Calu3 (cell line): ENCODE results near the gene APEH. TPM values are rescaled to one million over a fixed set of nuclear protein-coding genes. Genes with fewer than 3 reads are reported as not detected.

Experiments
- BruUV-seq: library from RNA; stranded (reverse); fragments of 400-500 nt; replicated peaks from 2 replicates; lab custom pipeline; 2021; lab: Mats Ljungman, UMichigan
- CTCF ChIA-PET: fragments of 300-600 bp; sonication (Branson Sonifier 250); formaldehyde crosslinking; loops from one replicate; lab custom pipeline; 2022; ENCODE audit warnings: antibody characterized with exemption; lab: Charles Lee
- DNase-seq: peaks from one replicate; pipeline ENCODE4 v3.0.0; 2022
- H3K27ac Mint-ChIP-seq: one replicate; pipeline ENCODE4 v1.8.0; 2022; ENCODE audit warnings: mixed read lengths; ENCODE audit not compliant: unreplicated experiment
- H3K27me3 Mint-ChIP-seq: one replicate; pipeline ENCODE4 v1.8.0; 2022; ENCODE audit warnings: mixed read lengths; ENCODE audit not compliant: unreplicated experiment
- H3K36me3 Mint-ChIP-seq: one replicate; pipeline ENCODE4 v1.8.0; 2022; ENCODE audit warnings: mild to moderate bottlenecking, moderate library complexity, mixed read lengths; ENCODE audit not compliant: insufficient read depth, unreplicated experiment
- H3K4me1 Mint-ChIP-seq: one replicate; pipeline ENCODE4 v1.8.0; 2022; ENCODE audit warnings: mild to moderate bottlenecking, low read depth, mixed read lengths; ENCODE audit not compliant: unreplicated experiment
- H3K4me3 Mint-ChIP-seq: one replicate; pipeline ENCODE4 v1.8.0; 2022; ENCODE audit warnings: mild to moderate bottlenecking, low read depth, moderate library complexity, mixed read lengths; ENCODE audit not compliant: unreplicated experiment
- H3K9me3 Mint-ChIP-seq: one replicate; pipeline ENCODE4 v1.8.0; 2022; ENCODE audit warnings: low read depth, mixed read lengths; ENCODE audit not compliant: unreplicated experiment
- intact Hi-C: fragments of 100-400 bp; cut with micrococcal nuclease; formaldehyde crosslinking; loops from one replicate; pipeline ENCODE4 v1.10.0; 2022; ENCODE audit not compliant: unreplicated experiment
- total RNA-seq: library from RNA; stranded (reverse); gene quantifications from 2 replicates; pipeline ENCODE4 v1.2.3, GENCODE V29; 2022
- TF ChIP-seq, protein P1 (sequence below): fragments of 200-600 bp; IDR thresholded peaks from one replicate; pipeline ENCODE4 v1.8.0; 2022; ENCODE audit warnings: antibody characterized with exemption; ENCODE audit not compliant: unreplicated experiment

Gene APEH
- total RNA-seq, 1 experiment from 2014 or later: 187 TPM

DNA sequence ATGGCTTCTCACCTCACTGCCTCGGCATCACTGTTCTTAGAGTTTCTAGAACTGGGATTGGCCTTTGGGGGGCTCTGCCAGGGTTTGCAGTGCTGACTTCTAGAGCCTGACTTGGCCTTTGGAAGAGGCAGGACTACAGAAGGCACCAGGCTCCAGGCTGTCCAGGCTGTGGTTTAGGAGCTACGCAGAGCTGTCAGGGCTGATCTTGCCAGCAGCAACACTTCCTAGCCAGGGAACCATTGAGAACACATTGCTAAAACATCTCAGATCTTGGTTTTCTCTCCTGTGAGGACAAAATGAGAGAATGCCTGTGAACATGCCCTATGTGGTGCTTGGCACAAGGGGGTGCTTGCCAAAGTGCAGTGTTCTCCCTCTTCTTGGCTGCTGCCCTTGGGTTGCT lies 34.6 kb upstream of the APEH start:
- peaks cover 4% of the 10 kb centered on the region for H3K36me3 Mint-ChIP-seq
- no TSS peak for BruUV-seq
- H3K9me3 Mint-ChIP-seq: no peaks in the 10 kb centered on the region
- H3K4me1 Mint-ChIP-seq: no peaks in the 10 kb centered on the region
- DNase-seq: no peak
- TF ChIP-seq, protein P1, sequence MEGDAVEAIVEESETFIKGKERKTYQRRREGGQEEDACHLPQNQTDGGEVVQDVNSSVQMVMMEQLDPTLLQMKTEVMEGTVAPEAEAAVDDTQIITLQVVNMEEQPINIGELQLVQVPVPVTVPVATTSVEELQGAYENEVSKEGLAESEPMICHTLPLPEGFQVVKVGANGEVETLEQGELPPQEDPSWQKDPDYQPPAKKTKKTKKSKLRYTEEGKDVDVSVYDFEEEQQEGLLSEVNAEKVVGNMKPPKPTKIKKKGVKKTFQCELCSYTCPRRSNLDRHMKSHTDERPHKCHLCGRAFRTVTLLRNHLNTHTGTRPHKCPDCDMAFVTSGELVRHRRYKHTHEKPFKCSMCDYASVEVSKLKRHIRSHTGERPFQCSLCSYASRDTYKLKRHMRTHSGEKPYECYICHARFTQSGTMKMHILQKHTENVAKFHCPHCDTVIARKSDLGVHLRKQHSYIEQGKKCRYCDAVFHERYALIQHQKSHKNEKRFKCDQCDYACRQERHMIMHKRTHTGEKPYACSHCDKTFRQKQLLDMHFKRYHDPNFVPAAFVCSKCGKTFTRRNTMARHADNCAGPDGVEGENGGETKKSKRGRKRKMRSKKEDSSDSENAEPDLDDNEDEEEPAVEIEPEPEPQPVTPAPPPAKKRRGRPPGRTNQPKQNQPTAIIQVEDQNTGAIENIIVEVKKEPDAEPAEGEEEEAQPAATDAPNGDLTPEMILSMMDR: no peak
- peaks cover 12% of the 10 kb centered on the region for H3K27me3 Mint-ChIP-seq
- intact Hi-C loops: no loop called here
- H3K4me3 Mint-ChIP-seq: no peak overlapping the region
- CTCF ChIA-PET: no interaction called here
- no peak overlapping the region for H3K27ac Mint-ChIP-seq

DNA sequence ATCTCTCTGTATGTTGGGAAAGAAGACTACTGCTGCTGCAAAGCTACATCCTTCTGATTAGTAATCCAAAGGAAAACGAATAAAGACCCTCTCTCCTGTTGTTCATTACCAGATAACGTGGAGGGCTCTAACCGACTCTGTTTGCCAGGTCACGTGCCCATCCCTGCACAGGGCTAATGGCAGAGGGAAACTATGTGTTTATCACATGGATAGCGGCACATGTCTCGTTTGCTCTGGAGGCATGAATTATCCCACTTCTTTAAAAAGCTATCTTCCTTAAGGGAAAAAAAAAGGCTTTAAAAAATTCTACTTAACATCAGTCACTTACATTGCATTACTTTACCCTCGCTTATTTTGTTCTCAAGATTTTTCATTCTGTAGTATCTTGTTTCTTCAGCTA lies 32.9 kb upstream of the APEH start:
- no peak overlapping the region for H3K27ac Mint-ChIP-seq
- H3K27me3 Mint-ChIP-seq: peaks cover 17% of the 10 kb centered on the region
- DNase-seq: no peak
- no peaks in the 10 kb centered on the region for H3K4me1 Mint-ChIP-seq
- TF ChIP-seq, protein P1: no peak
- peaks cover 4% of the 10 kb centered on the region for H3K36me3 Mint-ChIP-seq
- CTCF ChIA-PET: no interaction called here
- intact Hi-C loops: no loop called here
- BruUV-seq: no TSS peak
- no peaks in the 10 kb centered on the region for H3K9me3 Mint-ChIP-seq
- no peak overlapping the region for H3K4me3 Mint-ChIP-seq

DNA sequence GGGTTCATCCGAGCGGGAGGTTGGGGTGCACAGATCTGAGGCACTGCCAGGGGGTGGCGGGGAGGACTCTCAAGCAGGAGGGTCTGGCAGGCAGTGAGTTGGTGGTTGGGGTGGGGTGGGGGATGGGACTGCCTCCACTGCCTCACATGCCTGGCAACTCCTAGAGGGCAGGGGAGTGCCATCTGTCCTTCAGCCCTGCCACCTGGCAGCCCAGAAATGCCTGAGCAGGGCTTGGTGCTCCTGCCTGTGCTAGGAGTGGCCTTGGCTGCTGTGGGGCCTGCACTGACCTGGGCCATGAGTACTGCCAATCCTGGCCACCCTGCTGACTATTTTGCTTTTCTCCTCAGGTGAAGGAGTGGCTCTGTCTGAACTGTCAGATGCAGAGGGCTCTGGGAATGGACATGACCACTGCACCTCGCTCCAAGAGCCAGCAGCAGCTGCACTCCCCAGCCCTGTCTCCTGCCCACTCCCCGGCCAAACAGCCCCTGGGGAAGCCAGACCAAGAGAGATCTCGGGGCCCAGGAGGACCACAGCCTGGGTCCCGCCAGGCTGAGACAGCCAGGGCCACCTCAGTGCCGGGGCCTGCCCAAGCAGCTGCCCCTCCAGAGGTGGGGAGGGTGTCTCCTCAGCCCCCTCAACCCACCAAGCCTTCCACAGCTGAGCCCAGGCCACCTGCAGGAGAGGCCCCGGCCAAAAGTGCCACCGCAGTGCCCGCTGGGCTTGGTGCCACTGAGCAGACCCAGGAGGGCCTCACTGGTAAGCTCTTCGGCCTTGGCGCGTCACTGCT lies 32.0 kb upstream of the APEH start:
- Mint-ChIP-seq H3K4me3 (no peak overlapping the region), H3K27ac (no peak overlapping the region), H3K36me3 (peaks cover 4% of the 10 kb centered on the region), H3K4me1 (peaks cover 2% of the 10 kb centered on the region), H3K27me3 (peaks cover 25% of the 10 kb centered on the region), H3K9me3 (no peaks in the 10 kb centered on the region)
- no peak for DNase-seq
- CTCF ChIA-PET: no interaction called here
- intact Hi-C loops: no loop called here
- TF ChIP-seq, protein P1: no peak
- BruUV-seq: no TSS peak

DNA sequence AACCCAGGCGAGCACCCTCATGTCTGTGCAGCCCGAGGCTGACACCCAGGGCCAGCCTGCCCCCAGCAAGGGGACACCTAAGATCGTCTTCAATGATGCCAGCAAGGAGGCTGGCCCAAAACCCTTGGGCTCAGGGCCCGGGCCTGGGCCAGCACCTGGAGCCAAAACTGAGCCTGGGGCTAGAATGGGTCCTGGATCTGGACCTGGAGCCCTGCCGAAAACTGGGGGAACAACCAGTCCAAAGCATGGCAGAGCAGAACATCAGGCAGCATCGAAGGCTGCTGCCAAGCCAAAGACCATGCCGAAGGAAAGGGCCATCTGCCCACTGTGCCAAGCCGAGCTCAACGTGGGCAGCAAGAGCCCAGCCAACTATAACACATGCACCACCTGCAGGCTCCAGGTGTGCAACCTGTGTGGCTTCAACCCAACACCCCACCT lies 31.4 kb upstream of the APEH start:
- Mint-ChIP-seq H3K27me3 (peaks cover 25% of the 10 kb centered on the region), H3K4me3 (no peak overlapping the region), H3K36me3 (peaks cover 4% of the 10 kb centered on the region), H3K9me3 (no peaks in the 10 kb centered on the region), H3K27ac (no peak overlapping the region), H3K4me1 (peaks cover 8% of the 10 kb centered on the region)
- no TSS peak for BruUV-seq
- DNase-seq: no peak
- intact Hi-C loops: no loop called here
- TF ChIP-seq, protein P1: no peak
- CTCF ChIA-PET: no interaction called here
